IPS-20b (cell line): ENCODE data around the gene ARMC6.

Experiments used
- H3K27ac ChIP-seq: one replicate; pipeline ENCODE4 v1.5.1; 2013; ENCODE audit warnings: low read length
- H3K27me3 ChIP-seq: 2 replicates; pipeline ENCODE4 v1.6.1; 2013; ENCODE audit warnings: mild to moderate bottlenecking, low read length, inconsistent platforms; ENCODE audit not compliant: insufficient read depth
- H3K36me3 ChIP-seq: 2 replicates; pipeline ENCODE4 v1.6.1; 2013; ENCODE audit warnings: low read depth, mild to moderate bottlenecking, inconsistent platforms, low read length, moderate library complexity; ENCODE audit not compliant: insufficient read depth
- H3K4me1 ChIP-seq: 2 replicates; pipeline ENCODE4 v1.6.1; 2013; ENCODE audit warnings: mild to moderate bottlenecking, control low read depth, inconsistent platforms, low read length, moderate library complexity; ENCODE audit not compliant: insufficient read depth
- H3K4me3 ChIP-seq: 2 replicates; pipeline ENCODE4 v1.5.1; 2013; ENCODE audit warnings: mild to moderate bottlenecking, low read length, inconsistent platforms
- H3K9ac ChIP-seq: 2 replicates; pipeline ENCODE4 v1.6.1; 2013; ENCODE audit warnings: low read depth, mild to moderate bottlenecking, inconsistent platforms, low read length, moderate library complexity
- H3K9me3 ChIP-seq: 2 replicates; pipeline ENCODE4 v1.6.1; 2013; ENCODE audit warnings: mild to moderate bottlenecking, low read depth, low read length, inconsistent platforms; ENCODE audit not compliant: insufficient read depth

Gene ARMC6

GRCh38 chr19:18996351-18996750, 37.1 kb upstream of the ARMC6 start:
- H3K27ac ChIP-seq: no peak overlapping the region
- H3K9ac ChIP-seq: no peak overlapping the region
- peaks cover 71% of the 10 kb centered on the region for H3K36me3 ChIP-seq
- H3K4me1 ChIP-seq: peaks cover 4% of the 10 kb centered on the region; the same call in 1 of the 2 replicates
- H3K4me3 ChIP-seq: no peak overlapping the region
- H3K9me3 ChIP-seq: no peaks in the 10 kb centered on the region
- no peaks in the 10 kb centered on the region for H3K27me3 ChIP-seq

GRCh38 chr19:18996796-18997394, 36.5 kb upstream of the ARMC6 start:
- Histone ChIP-seq H3K9ac (no peak overlapping the region), H3K4me1 (peaks cover 4% of the 10 kb centered on the region; the same call in 1 of the 2 replicates), H3K4me3 (no peak overlapping the region), H3K27me3 (no peaks in the 10 kb centered on the region), H3K36me3 (peaks cover 72% of the 10 kb centered on the region), H3K27ac (no peak overlapping the region), H3K9me3 (no peaks in the 10 kb centered on the region)

- Histone ChIP-seq H3K4me3 (no peak overlapping the region), H3K9me3 (no peaks in the 10 kb centered on the region), H3K27ac (no peak overlapping the region), H3K27me3 (no peaks in the 10 kb centered on the region), H3K4me1 (peaks cover 4% of the 10 kb centered on the region; the same call in 1 of the 2 replicates), H3K36me3 (peaks cover 71% of the 10 kb centered on the region), H3K9ac (no peak overlapping the region)
Measured at GRCh38 chr19:18998276-18998675, 35.1 kb upstream of the ARMC6 start.

GRCh38 chr19:18999016-18999758, 34.2 kb upstream of the ARMC6 start:
- H3K9me3 ChIP-seq: no peaks in the 10 kb centered on the region
- no peak overlapping the region for H3K4me3 ChIP-seq
- peaks cover 71% of the 10 kb centered on the region for H3K36me3 ChIP-seq
- H3K4me1 ChIP-seq: peaks cover 4% of the 10 kb centered on the region; the same call in 1 of the 2 replicates
- no peaks in the 10 kb centered on the region for H3K27me3 ChIP-seq
- H3K27ac ChIP-seq: no peak overlapping the region
- H3K9ac ChIP-seq: no peak overlapping the region

GRCh38 chr19:18999896-19000620, 33.3 kb upstream of the ARMC6 start:
- H3K4me3 ChIP-seq: no peak overlapping the region
- no peak overlapping the region for H3K9ac ChIP-seq
- H3K27ac ChIP-seq: no peak overlapping the region
- peaks cover 4% of the 10 kb centered on the region; the same call in 1 of the 2 replicates for H3K4me1 ChIP-seq
- peaks cover 71% of the 10 kb centered on the region for H3K36me3 ChIP-seq
- no peaks in the 10 kb centered on the region for H3K27me3 ChIP-seq
- no peaks in the 10 kb centered on the region for H3K9me3 ChIP-seq

GRCh38 chr19:19004144-19004543, 29.3 kb upstream of the ARMC6 start:
- Histone ChIP-seq H3K36me3 (peaks cover 84% of the 10 kb centered on the region), H3K4me3 (no peak overlapping the region), H3K9me3 (no peaks in the 10 kb centered on the region)

GRCh38 chr19:19006213-19006612, 27.2 kb upstream of the ARMC6 start:
- no peaks in the 10 kb centered on the region for H3K27me3 ChIP-seq
- no peak overlapping the region for H3K27ac ChIP-seq
- H3K9ac ChIP-seq: no peak overlapping the region
- H3K9me3 ChIP-seq: no peaks in the 10 kb centered on the region
- no peak overlapping the region for H3K4me3 ChIP-seq
- H3K36me3 ChIP-seq: peaks cover 87% of the 10 kb centered on the region
- no peaks in the 10 kb centered on the region for H3K4me1 ChIP-seq

More at GRCh38 chr19:19004144-19004543, 29.3 kb upstream of the ARMC6 start:
- H3K27me3 ChIP-seq: no peaks in the 10 kb centered on the region
- no peak overlapping the region for H3K9ac ChIP-seq
- no peak overlapping the region for H3K27ac ChIP-seq
- H3K4me1 ChIP-seq: no peaks in the 10 kb centered on the region

GRCh38 chr19:19009951-19010350, 23.5 kb upstream of the ARMC6 start:
- Histone ChIP-seq H3K36me3 (peaks cover 91% of the 10 kb centered on the region), H3K4me3 (no peak overlapping the region), H3K9me3 (no peaks in the 10 kb centered on the region), H3K9ac (no peak overlapping the region), H3K4me1 (no peaks in the 10 kb centered on the region), H3K27me3 (no peaks in the 10 kb centered on the region), H3K27ac (no peak overlapping the region)

- Histone ChIP-seq H3K36me3 (peaks cover 89% of the 10 kb centered on the region), H3K9me3 (no peaks in the 10 kb centered on the region), H3K4me3 (no peak overlapping the region), H3K27me3 (no peaks in the 10 kb centered on the region), H3K27ac (no peak overlapping the region), H3K9ac (no peak overlapping the region), H3K4me1 (no peaks in the 10 kb centered on the region)
Measured at GRCh38 chr19:19010551-19010950, 22.9 kb upstream of the ARMC6 start.

- no peaks in the 10 kb centered on the region for H3K4me1 ChIP-seq
- no peaks in the 10 kb centered on the region for H3K9me3 ChIP-seq
- H3K36me3 ChIP-seq: peaks cover 81% of the 10 kb centered on the region
- H3K4me3 ChIP-seq: no peak overlapping the region
- no peak overlapping the region for H3K27ac ChIP-seq
- no peaks in the 10 kb centered on the region for H3K27me3 ChIP-seq
- H3K9ac ChIP-seq: no peak overlapping the region
Measured at GRCh38 chr19:19021115-19021514, 12.3 kb upstream of the ARMC6 start.

GRCh38 chr19:19022380-19022961, 10.9 kb upstream of the ARMC6 start:
- no peaks in the 10 kb centered on the region for H3K27me3 ChIP-seq
- H3K27ac ChIP-seq: no peak overlapping the region
- no peaks in the 10 kb centered on the region for H3K4me1 ChIP-seq
- no peak overlapping the region for H3K4me3 ChIP-seq
- H3K36me3 ChIP-seq: peaks cover 80% of the 10 kb centered on the region
- no peaks in the 10 kb centered on the region for H3K9me3 ChIP-seq
- H3K9ac ChIP-seq: no peak overlapping the region
